H7 (cell line): Measurements from ENCODE around the gene PLEKHA5. TPM values are rescaled to one million over a fixed set of nuclear protein-coding genes. Genes with fewer than 3 reads are reported as not detected.

Source experiments
- DNase-seq: peaks from one replicate; pipeline ENCODE4 v3.0.0; 2012
- H3K27me3 ChIP-seq: 2 replicates; pipeline ENCODE4 v1.6.0; 2011; ENCODE audit warnings: mild to moderate bottlenecking, low read length; ENCODE audit not compliant: control insufficient read depth, insufficient read depth
- H3K36me3 ChIP-seq: replicated peaks from 2 replicates; pipeline ENCODE4 v1.5.1; 2011; ENCODE audit warnings: low read length; ENCODE audit not compliant: control insufficient read depth, insufficient read depth
- H3K4me3 ChIP-seq: 2 replicates; pipeline ENCODE4 v1.5.1; 2011; ENCODE audit warnings: low read depth, mild to moderate bottlenecking, control low read depth, low read length, moderate library complexity; ENCODE audit not compliant: insufficient read depth
- total RNA-seq: library from RNA; depleted of rRNA; stranded (reverse); fragments of >200 nt; shearing (Covaris generic); gene quantifications from 2 replicates; pipeline ENCODE4 v1.2.3, GENCODE V29; 2014

Gene PLEKHA5
- total RNA-seq, 1 experiment from 2014 or later, result 33.9 TPM

- no peaks in the 10 kb centered on the region for H3K27me3 ChIP-seq
- no peaks in the 10 kb centered on the region for H3K36me3 ChIP-seq
- no peak overlapping the region for H3K4me3 ChIP-seq
- no peak for DNase-seq
Measured at GRCh38 chr12:19191563-19191962, 62.0 kb downstream of the PLEKHA5 start.

DNA sequence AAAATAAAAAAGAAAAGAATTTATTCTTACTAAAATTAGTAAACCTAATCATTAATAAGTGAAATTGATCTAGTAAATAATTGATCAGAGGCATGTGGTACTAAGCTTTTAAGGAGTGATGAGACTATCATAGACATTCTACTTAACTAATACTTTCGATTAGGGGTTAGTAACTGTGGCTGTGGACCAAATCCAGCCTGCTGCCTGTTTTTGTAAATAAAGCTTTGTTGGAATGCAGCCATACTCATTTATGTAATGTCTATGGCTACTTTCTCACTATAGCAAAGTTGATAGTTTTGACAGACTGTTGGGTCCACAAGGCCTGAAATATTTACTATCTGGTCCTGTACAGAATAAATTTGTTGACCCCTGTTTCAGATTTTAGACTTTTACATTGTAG, 63.2 kb downstream of the PLEKHA5 start:
- DNase-seq, result no peak
- no peaks in the 10 kb centered on the region for H3K27me3 ChIP-seq
- H3K4me3 ChIP-seq, result no peak overlapping the region
- H3K36me3 ChIP-seq, result no peaks in the 10 kb centered on the region

GRCh38 chr12:19194963-19195362, 65.4 kb downstream of the PLEKHA5 start:
- Histone ChIP-seq H3K27me3 (no peaks in the 10 kb centered on the region), H3K36me3 (no peaks in the 10 kb centered on the region), H3K4me3 (no peak overlapping the region)
- DNase-seq, result no peak

DNA sequence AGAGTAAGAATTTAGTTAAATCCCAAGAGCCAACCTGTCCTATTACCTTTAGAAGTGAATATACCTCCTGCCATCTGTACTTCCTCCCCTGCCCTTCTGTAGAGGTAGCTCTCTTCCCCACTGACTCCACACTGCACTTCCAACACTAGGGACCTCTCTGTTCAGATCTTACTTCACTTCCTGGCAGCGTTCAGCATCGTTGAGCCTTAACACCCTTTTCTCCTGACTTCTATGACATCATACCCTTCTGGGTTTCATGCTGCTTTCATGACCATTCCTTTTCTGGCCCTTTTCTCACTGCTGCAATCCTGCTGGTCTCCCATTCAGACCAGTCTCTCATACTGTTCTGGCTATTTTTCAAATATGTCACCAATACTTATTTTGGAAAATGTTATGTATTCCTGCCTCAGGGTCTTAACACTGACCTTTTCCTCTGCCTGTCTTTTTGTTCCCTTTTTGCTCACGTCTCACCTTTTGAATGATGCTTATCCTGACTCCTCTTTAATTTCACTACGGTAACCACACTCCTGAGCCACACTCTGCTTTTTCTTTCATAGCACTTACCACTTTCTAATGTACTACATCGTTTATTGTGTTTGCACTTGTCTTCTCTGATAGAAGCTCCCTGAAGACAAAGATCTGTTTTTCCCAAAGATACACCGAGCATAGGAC, 67.6 kb downstream of the PLEKHA5 start:
- DNase-seq, result no peak

DNA sequence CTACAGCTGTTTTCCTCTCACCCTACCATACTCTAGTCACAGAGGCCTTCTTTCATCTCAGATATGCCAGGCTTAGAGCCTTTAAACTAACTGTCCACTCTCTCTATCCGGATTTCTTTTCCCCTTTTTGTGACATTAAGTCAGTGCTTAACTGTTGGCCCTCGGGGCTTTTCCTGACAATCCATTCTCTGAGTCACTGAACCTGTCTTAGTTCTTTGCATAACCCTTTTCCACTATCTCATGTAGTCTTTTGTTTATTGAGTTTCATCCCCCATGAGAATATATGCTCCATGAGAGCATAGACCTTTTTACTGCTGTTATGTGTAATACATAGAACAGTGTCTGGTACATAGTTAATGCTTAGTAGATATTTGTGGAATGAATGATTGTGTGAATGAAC, 68.7 kb downstream of the PLEKHA5 start:
- DNase-seq, result no peak
- H3K4me3 ChIP-seq, result no peak overlapping the region

More for the DNA sequence above, 67.6 kb downstream of the PLEKHA5 start:
- no peaks in the 10 kb centered on the region for H3K36me3 ChIP-seq
- H3K27me3 ChIP-seq, result no peaks in the 10 kb centered on the region
- no peak overlapping the region for H3K4me3 ChIP-seq

DNA sequence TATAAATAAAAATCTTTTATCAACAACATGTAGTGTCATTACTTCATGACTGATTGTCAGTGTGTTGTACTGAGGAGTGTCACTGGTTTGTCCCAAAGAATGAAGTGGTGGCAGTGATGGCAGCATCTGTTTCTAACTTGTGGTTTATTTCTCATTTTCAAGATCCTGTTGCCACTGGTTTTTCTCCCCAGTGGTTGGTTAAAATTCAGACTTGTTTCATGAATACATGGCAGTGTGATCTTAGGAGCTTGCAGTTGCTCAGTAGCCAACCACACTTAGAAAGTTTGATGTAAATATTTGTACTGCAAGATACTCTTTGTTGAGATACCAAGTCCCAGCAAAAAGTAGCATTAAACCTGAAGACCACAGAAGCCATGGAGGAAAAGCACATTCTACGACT, 69.8 kb downstream of the PLEKHA5 start:
- Histone ChIP-seq H3K27me3 (no peaks in the 10 kb centered on the region), H3K36me3 (no peaks in the 10 kb centered on the region), H3K4me3 (no peak overlapping the region)
- DNase-seq, result no peak

More for the DNA sequence above, 68.7 kb downstream of the PLEKHA5 start:
- H3K27me3 ChIP-seq, result no peaks in the 10 kb centered on the region
- no peaks in the 10 kb centered on the region for H3K36me3 ChIP-seq

DNA sequence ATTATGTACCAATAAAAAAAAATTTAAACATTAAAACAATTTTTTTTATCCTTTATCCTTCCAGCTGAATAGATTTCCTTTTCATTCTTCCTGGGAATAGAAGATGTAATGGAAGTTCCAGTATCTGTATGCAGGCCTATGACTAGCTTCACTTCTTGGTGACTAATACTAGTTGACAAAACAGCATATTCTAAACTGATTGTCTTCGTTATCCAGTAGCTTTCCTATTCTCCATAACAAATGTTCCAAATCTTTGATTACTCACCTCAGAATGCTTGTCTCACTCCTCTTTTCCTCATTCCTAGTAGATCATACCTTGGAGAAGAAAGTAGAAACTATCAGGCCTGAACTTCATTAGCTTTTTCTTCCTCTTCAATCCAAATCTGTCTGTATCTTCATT, 70.7 kb downstream of the PLEKHA5 start:
- no peaks in the 10 kb centered on the region for H3K36me3 ChIP-seq
- H3K27me3 ChIP-seq, result no peaks in the 10 kb centered on the region
- H3K4me3 ChIP-seq, result no peak overlapping the region
- no peak for DNase-seq

DNA sequence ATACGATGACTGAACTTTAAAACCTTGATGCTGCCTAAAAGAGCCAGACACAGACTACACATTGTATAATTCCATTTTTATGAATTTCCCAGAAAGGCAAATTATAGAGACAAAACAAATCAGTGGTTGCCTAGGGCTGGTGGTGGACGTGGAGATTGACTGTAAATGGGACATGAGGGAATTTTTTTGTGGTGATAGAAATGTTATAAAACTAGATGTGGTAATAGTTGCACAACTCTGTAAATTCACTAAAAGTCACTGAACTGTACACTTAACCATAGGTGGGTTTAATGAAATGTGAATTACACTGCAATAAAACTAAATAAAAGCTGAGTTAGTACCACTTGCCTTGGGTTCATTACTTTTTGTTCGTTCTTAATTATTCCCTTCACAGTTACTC, 72.1 kb downstream of the PLEKHA5 start:
- no peak overlapping the region for H3K4me3 ChIP-seq
- no peaks in the 10 kb centered on the region for H3K36me3 ChIP-seq
- no peaks in the 10 kb centered on the region for H3K27me3 ChIP-seq
- DNase-seq, result no peak

- DNase-seq, result no peak
- Histone ChIP-seq H3K4me3 (no peak overlapping the region), H3K36me3 (no peaks in the 10 kb centered on the region), H3K27me3 (no peaks in the 10 kb centered on the region)
Measured at GRCh38 chr12:19203013-19203412, 73.5 kb downstream of the PLEKHA5 start.

DNA sequence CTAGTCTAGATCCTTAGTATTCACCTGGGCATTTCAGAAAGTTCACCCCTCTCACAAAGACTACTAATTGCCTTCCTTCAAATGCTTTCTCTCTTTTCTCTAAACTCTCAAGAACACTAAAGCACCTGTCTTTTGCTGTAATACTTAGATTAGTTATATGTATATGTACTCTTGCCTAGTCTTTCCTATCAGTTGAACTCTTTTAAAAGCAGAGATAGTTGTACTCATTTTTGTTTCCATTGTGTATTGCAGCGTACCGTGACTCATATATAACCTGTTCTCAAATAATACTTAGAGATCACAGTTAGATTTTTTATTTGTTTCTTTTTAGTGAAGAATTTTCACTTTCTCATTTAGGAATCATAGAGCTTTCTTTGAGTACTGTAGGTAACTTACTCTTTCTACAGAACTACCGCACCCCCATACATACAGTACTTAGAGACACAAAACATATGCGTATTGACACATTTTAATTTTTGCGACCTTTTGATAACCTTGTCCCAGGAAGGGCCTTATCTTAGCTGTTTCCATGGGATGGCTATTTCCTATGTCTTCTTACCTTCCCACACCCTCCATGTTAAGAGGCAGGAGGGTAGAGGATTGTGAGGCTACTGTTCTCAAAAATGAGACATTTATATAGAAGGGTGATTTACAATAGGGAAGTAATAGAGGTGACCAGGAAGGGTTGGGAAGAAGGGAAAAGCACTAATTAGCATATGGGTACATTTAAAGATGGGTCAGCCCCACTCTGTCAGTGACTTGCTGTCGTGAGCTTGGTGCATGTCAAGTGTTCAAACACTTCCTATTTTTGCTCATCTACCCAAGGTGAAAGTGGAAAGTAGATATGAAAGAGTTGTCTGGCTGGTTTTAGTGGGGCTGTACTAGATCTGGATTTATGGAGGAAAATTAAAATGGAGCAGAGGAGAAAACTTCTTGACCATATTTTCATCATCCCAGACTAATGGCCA, 74.3 kb downstream of the PLEKHA5 start:
- Histone ChIP-seq H3K36me3 (no peaks in the 10 kb centered on the region), H3K4me3 (no peak overlapping the region), H3K27me3 (no peaks in the 10 kb centered on the region)
- DNase-seq, result no peak

- Histone ChIP-seq H3K27me3 (no peaks in the 10 kb centered on the region), H3K4me3 (no peak overlapping the region), H3K36me3 (no peaks in the 10 kb centered on the region)
- no peak for DNase-seq
Measured at GRCh38 chr12:19205120-19205519, 75.6 kb downstream of the PLEKHA5 start.

DNA sequence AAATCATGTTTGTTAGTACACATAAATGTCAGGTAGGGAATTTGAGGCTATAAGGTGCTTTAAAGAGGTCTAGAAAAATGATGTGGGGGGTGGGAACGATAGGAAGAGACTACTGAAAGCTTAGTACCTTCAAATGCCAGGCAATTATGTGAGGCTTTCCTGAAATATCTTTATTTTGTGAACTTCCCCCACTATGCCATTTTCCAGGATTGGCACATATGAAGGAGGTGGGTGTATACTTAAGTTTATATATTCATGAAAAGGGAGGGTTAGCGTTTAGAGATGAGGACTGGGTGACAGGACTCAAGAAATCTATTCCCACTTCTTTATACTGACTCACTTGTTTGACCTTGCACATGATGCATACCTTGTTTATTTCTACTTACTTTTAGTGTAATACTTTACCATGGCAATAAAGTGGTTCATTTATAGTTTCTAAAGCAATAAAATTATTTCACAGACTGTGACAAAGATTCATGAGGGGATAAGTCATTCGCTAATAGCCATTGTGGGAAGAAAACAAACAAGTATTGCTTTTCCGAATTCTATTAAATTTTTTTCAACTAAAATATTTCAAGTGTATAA, 77.1 kb downstream of the PLEKHA5 start:
- H3K36me3 ChIP-seq, result no peaks in the 10 kb centered on the region
- H3K4me3 ChIP-seq, result no peak overlapping the region
- no peak for DNase-seq
- H3K27me3 ChIP-seq, result no peaks in the 10 kb centered on the region

DNA sequence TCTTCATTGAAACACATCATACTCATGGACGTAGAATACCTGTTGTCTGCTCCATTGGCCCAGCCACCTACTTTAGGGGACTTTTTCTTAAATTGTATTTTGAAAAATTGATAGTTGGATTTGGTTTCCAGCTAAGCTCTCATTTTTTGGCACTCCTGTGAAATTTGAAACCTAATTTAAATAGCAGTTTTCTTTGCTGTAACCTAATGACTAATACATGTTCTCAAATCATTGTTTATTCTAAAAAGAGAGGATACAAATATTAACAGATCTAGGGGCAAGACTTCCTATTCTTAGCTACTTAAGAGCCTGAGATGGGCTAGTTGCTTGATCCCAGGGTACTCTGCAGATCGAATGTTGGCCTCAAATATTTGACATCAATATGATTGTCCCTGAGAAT, 78.9 kb downstream of the PLEKHA5 start:
- Histone ChIP-seq H3K4me3 (no peak overlapping the region), H3K27me3 (no peaks in the 10 kb centered on the region), H3K36me3 (no peaks in the 10 kb centered on the region)
- DNase-seq, result no peak

GRCh38 chr12:19209661-19210060, 80.1 kb downstream of the PLEKHA5 start:
- Histone ChIP-seq H3K27me3 (no peaks in the 10 kb centered on the region), H3K36me3 (no peaks in the 10 kb centered on the region), H3K4me3 (no peak overlapping the region)
- no peak for DNase-seq

GRCh38 chr12:19211802-19212201, 82.3 kb downstream of the PLEKHA5 start:
- DNase-seq, result no peak
- no peaks in the 10 kb centered on the region for H3K36me3 ChIP-seq
- H3K4me3 ChIP-seq, result no peak overlapping the region
- no peaks in the 10 kb centered on the region for H3K27me3 ChIP-seq
